ENCODE measurements around the gene TUT7. TPM values are rescaled to one million over a fixed set of nuclear protein-coding genes. Genes with fewer than 3 reads are reported as not detected.
A peak's percentile ranks its signal among the peaks of the same experiment; 100 is the strongest.

The TUT7 gene, protein sequence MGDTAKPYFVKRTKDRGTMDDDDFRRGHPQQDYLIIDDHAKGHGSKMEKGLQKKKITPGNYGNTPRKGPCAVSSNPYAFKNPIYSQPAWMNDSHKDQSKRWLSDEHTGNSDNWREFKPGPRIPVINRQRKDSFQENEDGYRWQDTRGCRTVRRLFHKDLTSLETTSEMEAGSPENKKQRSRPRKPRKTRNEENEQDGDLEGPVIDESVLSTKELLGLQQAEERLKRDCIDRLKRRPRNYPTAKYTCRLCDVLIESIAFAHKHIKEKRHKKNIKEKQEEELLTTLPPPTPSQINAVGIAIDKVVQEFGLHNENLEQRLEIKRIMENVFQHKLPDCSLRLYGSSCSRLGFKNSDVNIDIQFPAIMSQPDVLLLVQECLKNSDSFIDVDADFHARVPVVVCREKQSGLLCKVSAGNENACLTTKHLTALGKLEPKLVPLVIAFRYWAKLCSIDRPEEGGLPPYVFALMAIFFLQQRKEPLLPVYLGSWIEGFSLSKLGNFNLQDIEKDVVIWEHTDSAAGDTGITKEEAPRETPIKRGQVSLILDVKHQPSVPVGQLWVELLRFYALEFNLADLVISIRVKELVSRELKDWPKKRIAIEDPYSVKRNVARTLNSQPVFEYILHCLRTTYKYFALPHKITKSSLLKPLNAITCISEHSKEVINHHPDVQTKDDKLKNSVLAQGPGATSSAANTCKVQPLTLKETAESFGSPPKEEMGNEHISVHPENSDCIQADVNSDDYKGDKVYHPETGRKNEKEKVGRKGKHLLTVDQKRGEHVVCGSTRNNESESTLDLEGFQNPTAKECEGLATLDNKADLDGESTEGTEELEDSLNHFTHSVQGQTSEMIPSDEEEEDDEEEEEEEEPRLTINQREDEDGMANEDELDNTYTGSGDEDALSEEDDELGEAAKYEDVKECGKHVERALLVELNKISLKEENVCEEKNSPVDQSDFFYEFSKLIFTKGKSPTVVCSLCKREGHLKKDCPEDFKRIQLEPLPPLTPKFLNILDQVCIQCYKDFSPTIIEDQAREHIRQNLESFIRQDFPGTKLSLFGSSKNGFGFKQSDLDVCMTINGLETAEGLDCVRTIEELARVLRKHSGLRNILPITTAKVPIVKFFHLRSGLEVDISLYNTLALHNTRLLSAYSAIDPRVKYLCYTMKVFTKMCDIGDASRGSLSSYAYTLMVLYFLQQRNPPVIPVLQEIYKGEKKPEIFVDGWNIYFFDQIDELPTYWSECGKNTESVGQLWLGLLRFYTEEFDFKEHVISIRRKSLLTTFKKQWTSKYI (N-terminal part only)
- 10.3 TPM for polyA plus RNA-seq (2013, experiment 1 of 2)
- polyA plus RNA-seq (2013, experiment 2 of 2) = 10.9 TPM

DNA sequence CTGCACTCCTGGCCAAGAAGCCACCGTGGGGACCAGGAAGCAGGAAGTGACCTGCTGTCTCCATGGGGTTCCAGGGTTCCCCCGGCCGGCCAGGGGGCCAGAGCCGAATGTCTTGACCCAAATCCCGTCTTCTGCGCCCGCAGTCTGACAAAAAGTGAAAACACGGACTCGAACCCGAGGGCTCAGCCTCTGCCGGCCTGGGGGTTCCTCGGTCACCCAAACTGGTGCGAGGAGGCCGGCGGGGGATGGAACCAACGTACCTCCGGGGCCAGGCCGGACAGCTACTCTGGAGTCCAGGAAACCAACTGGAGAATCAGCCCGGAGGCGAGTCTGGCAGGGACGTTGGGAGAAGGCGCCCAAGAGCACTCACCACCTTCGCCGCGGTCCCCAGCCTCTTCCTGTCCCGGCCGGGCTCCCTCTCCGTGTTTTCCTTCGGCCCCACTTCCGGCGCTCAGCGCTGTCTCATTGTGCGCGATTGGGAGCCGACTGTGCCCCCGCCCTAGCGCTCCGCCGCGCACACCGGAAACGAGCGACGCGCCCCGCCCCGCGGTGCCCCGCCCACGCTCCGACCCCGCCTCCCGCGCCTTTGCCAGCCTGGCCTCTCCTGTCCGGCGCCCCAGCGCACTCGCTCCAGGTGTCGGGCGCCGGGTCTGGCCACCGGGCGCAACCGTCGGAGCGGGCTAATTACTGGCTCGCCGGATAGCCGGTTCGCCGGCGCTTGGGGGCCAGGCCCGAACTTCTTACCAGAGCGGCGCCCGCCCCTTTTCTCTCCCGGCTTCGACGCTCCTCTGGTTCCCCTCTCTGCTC, at the start of gene TUT7:
TUT7 (minus strand) TSS at position 400 of the 807 bp plus-strand sequence. CDS start 1,211 bp downstream, outside the sequence.
- WGBS, 2 donors (ENCODE audit: extremely low coverage in 2 of 2, insufficient read length in 2 of 2, insufficient replicate concordance in 1 of 2) = no CpG with 5 or more reads among the region's 79 CpGs
- H3K36me3 ChIP-seq (replicated peaks in 1 of 2; ENCODE audit: control insufficient read depth in 2 of 2, insufficient read depth in 2 of 2, low read length in 2 of 2) = peaks cover 0 to 32% of the 10 kb centered on the region in 2 donors

DNA sequence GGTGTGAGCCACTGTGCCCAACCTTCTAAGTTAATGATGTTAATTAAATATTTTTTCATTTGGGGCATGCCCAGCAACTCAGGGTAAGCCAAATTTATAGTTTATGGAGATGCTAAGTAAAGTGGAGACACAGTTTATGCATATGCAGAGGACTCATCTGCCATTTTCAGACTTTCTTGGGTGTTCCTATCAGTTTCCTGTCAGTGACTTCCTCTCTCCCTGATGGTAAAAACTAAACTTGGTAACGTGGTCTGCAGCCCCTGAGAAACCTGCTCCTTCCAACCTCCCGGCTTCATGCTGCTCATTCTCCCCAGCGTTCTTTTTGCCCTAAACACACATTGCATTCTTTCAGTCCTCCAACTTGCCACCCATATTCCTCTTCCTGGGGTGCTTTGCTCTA, 48.4 kb upstream of the TUT7 start:
- no peak overlapping the region for H4K91ac ChIP-seq (ENCODE audit: low read depth, low read length, poor library complexity)
- H2BK15ac ChIP-seq (ENCODE audit: low read length) = no peak overlapping the region
- no peak overlapping the region for H3K23ac ChIP-seq (ENCODE audit: low read depth, low read length, poor library complexity)
- no peak overlapping the region for H3K27ac ChIP-seq (replicated peaks; ENCODE audit: low read length)
- WGBS, 2 donors (ENCODE audit: extremely low coverage in 2 of 2, insufficient read length in 2 of 2, insufficient replicate concordance in 1 of 2) = no CpG with 5 or more reads among the region's 3 CpGs
- H2BK12ac ChIP-seq (ENCODE audit: low read length) = no peak overlapping the region
- H3K9ac ChIP-seq (ENCODE audit: low read depth, low read length, poor library complexity) = no peak overlapping the region
- H3K9me3 ChIP-seq (replicated peaks in 1 of 2; ENCODE audit: control insufficient read depth in 2 of 2, insufficient read depth in 1 of 2, low read depth in 1 of 2, low read length in 2 of 2) = no peaks in the 10 kb centered on the region
- no peaks in the 10 kb centered on the region for H3K79me1 ChIP-seq (ENCODE audit: low read depth, low read length)
- H4K8ac ChIP-seq (ENCODE audit: low read depth, low read length) = no peak overlapping the region
- H3K14ac ChIP-seq (ENCODE audit: low read length) = no peak overlapping the region
- H3K4ac ChIP-seq (ENCODE audit: low read length) = no peak overlapping the region
- peaks cover 0 to 4% of the 10 kb centered on the region in 2 donors for H3K4me1 ChIP-seq (ENCODE audit: control insufficient read depth in 2 of 2, insufficient read depth in 1 of 2, low read depth in 1 of 2, low read length in 2 of 2)
- H2BK5ac ChIP-seq (ENCODE audit: low read length) = no peak overlapping the region
- no peaks in the 10 kb centered on the region for H3K27me3 ChIP-seq (ENCODE audit: control insufficient read depth in 3 of 3, insufficient read depth in 3 of 3, low read depth in 1 of 3, low read length in 3 of 3)
- no peak overlapping the region for H2BK120ac ChIP-seq (ENCODE audit: low read depth, low read length)
- no peak overlapping the region for H3K4me3 ChIP-seq (ENCODE audit: low read length in 2 of 2)
- H3K36me3 ChIP-seq (replicated peaks in 1 of 2; ENCODE audit: control insufficient read depth in 2 of 2, insufficient read depth in 2 of 2, low read length in 2 of 2) = no peaks in the 10 kb centered on the region
- H2AFZ ChIP-seq (ENCODE audit: low read length) = no peak overlapping the region
- H3K18ac ChIP-seq (ENCODE audit: low read length) = no peak overlapping the region
- H2AK5ac ChIP-seq (ENCODE audit: low read depth, low read length) = no peak overlapping the region
- H3K4me2 ChIP-seq (ENCODE audit: insufficient read depth, low read length, poor library complexity, severe bottlenecking) = no peak overlapping the region
- no peak for DNase-seq (ENCODE audit: low spot score)

More for the DNA sequence above, at the start of gene TUT7:
- H2AFZ ChIP-seq (ENCODE audit: low read length) = peak within 1 kb of the TSS; percentile 98
- peak within 1 kb of the TSS; percentile 90 for H3K23ac ChIP-seq (ENCODE audit: low read depth, low read length, poor library complexity)
- H3K27ac ChIP-seq (replicated peaks; ENCODE audit: low read length) = peak within 1 kb of the TSS; percentile 89
- no peak within 1 kb of the TSS for H2AK5ac ChIP-seq (ENCODE audit: low read depth, low read length)
- H2BK5ac ChIP-seq (ENCODE audit: low read length) = peak within 1 kb of the TSS; percentile 91
- H2BK12ac ChIP-seq (ENCODE audit: low read length) = no peak within 1 kb of the TSS
- H3K27me3 ChIP-seq (ENCODE audit: control insufficient read depth in 3 of 3, insufficient read depth in 3 of 3, low read depth in 1 of 3, low read length in 3 of 3) = peaks cover 0 to 36% (median 2%) of the 10 kb centered on the region in 3 experiments
- no peak within 1 kb of the TSS for H3K14ac ChIP-seq (ENCODE audit: low read length)
- no peak within 1 kb of the TSS for H4K91ac ChIP-seq (ENCODE audit: low read depth, low read length, poor library complexity)
- peak within 1 kb of the TSS; percentile 64 for H2BK120ac ChIP-seq (ENCODE audit: low read depth, low read length)
- H3K9me3 ChIP-seq (replicated peaks in 1 of 2; ENCODE audit: control insufficient read depth in 2 of 2, insufficient read depth in 1 of 2, low read depth in 1 of 2, low read length in 2 of 2) = no peaks in the 10 kb centered on the region
- peak within 1 kb of the TSS; percentile 96 for H3K4me2 ChIP-seq (ENCODE audit: insufficient read depth, low read length, poor library complexity, severe bottlenecking)
- no peak within 1 kb of the TSS for H4K8ac ChIP-seq (ENCODE audit: low read depth, low read length)
- no peaks in the 10 kb centered on the region for H3K4me1 ChIP-seq (ENCODE audit: control insufficient read depth in 2 of 2, insufficient read depth in 1 of 2, low read depth in 1 of 2, low read length in 2 of 2)
- DNase-seq (ENCODE audit: low spot score) = peak; percentile 96
- peak within 1 kb of the TSS; percentile 35 for H2BK15ac ChIP-seq (ENCODE audit: low read length)
- peak within 1 kb of the TSS; percentile 91 for H3K9ac ChIP-seq (ENCODE audit: low read depth, low read length, poor library complexity)
- no peak within 1 kb of the TSS for H3K4ac ChIP-seq (ENCODE audit: low read length)
- peak within 1 kb of the TSS; percentile 96 for H3K18ac ChIP-seq (ENCODE audit: low read length)
- H3K79me1 ChIP-seq (ENCODE audit: low read depth, low read length) = no peaks in the 10 kb centered on the region
- H3K4me3 ChIP-seq (ENCODE audit: low read length in 2 of 2) = peak within 1 kb of the TSS; percentile 73 to 87

DNA sequence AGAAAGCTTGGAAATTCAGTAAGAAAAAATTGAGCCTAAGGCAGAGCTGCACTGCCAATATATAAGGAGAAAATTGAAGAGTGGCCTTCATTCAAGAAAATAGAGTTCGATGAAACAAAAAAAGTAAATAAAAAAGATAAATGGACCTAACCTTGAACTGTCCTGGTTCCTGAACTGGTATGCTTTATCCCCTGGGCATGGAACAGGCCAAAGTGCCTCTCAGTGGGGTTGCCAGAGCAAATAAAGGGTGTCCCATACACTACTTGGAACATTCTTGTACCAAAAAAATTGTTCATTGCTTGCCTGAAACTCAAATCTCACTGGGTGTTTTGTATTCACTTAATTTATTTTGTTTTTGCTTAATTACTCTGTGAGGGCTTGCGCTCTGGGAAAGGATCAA, 42.2 kb upstream of the TUT7 start:
- Histone ChIP-seq H4K91ac (ENCODE audit: low read depth, low read length, poor library complexity) (no peak overlapping the region), H3K79me1 (ENCODE audit: low read depth, low read length) (no peaks in the 10 kb centered on the region), H3K27ac (replicated peaks; ENCODE audit: low read length) (no peak overlapping the region), H3K27me3 (ENCODE audit: control insufficient read depth in 3 of 3, insufficient read depth in 3 of 3, low read depth in 1 of 3, low read length in 3 of 3) (no peaks in the 10 kb centered on the region), H3K36me3 (replicated peaks in 1 of 2; ENCODE audit: control insufficient read depth in 2 of 2, insufficient read depth in 2 of 2, low read length in 2 of 2) (no peaks in the 10 kb centered on the region), H3K18ac (ENCODE audit: low read length) (no peak overlapping the region), H2BK5ac (ENCODE audit: low read length) (no peak overlapping the region), H2AK5ac (ENCODE audit: low read depth, low read length) (no peak overlapping the region), H3K23ac (ENCODE audit: low read depth, low read length, poor library complexity) (no peak overlapping the region), H3K4me1 (ENCODE audit: control insufficient read depth in 2 of 2, insufficient read depth in 1 of 2, low read depth in 1 of 2, low read length in 2 of 2) (no peaks in the 10 kb centered on the region), H3K9ac (ENCODE audit: low read depth, low read length, poor library complexity) (no peak overlapping the region), H4K8ac (ENCODE audit: low read depth, low read length) (no peak overlapping the region), H2BK120ac (ENCODE audit: low read depth, low read length) (no peak overlapping the region), H3K9me3 (replicated peaks in 1 of 2; ENCODE audit: control insufficient read depth in 2 of 2, insufficient read depth in 1 of 2, low read depth in 1 of 2, low read length in 2 of 2) (no peaks in the 10 kb centered on the region), H2BK12ac (ENCODE audit: low read length) (no peak overlapping the region), H3K14ac (ENCODE audit: low read length) (no peak overlapping the region), H2AFZ (ENCODE audit: low read length) (no peak overlapping the region), H3K4me3 (ENCODE audit: low read length in 2 of 2) (no peak overlapping the region), H3K4ac (ENCODE audit: low read length) (no peak overlapping the region), H2BK15ac (ENCODE audit: low read length) (no peak overlapping the region), H3K4me2 (ENCODE audit: insufficient read depth, low read length, poor library complexity, severe bottlenecking) (no peak overlapping the region)
- no CpG with 5 or more reads among the region's 2 CpGs for WGBS, 2 donors (ENCODE audit: extremely low coverage in 2 of 2, insufficient read length in 2 of 2, insufficient replicate concordance in 1 of 2)
- DNase-seq (ENCODE audit: low spot score) = no peak

Data from neuronal stem cell (in vitro differentiated cells).